Endothelial cell of umbilical vein (primary cell): Measurements from ENCODE around the gene RAMACL. TPM values are rescaled to one million over a fixed set of nuclear protein-coding genes. Genes with fewer than 3 reads are reported as not detected.

Experiments used
- BruUV-seq: library from RNA; stranded (reverse); fragments of 400-500 nt; replicated peaks from 2 replicates; lab custom pipeline; 2021; lab: Mats Ljungman, UMichigan
- CTCF ChIA-PET: fragments of 300-600, 350-600 bp; sonication (Branson Sonifier 250); formaldehyde crosslinking; loops from one replicate; lab custom pipeline; 2021; ENCODE audit warnings: antibody characterized with exemption, inconsistent platforms; lab: Charles Lee
- POLR2A ChIA-PET: fragments of 300-600, 350-600 bp; sonication (Branson Sonifier 250); formaldehyde crosslinking; loops from one replicate; lab custom pipeline; 2021; ENCODE audit warnings: antibody characterized with exemption, inconsistent platforms; lab: Charles Lee
- DNase-seq: peaks from one replicate; pipeline ENCODE4 v3.0.0-alpha.2; 2011; ENCODE audit warnings: low read depth, low spot score
- FAIRE-seq: peaks from 2 replicates; lab custom pipeline; 2011; peaks lifted over from hg19 to GRCh38; lab: Jason Lieb, UNC
- H2AFZ ChIP-seq: 2 replicates; pipeline ENCODE4 v1.6.0; 2012; ENCODE audit warnings: low read depth, low read length, control low read depth, inconsistent platforms
- H3K27ac ChIP-seq: 2 replicates; pipeline ENCODE4 v1.5.1; 2011; ENCODE audit warnings: low read depth, mild to moderate bottlenecking, control low read depth, low read length, moderate library complexity; ENCODE audit not compliant: insufficient read depth
- H3K27me3 ChIP-seq, 2 experiments: 2 replicates each; pipeline versions ENCODE4 v1.6.0 to v1.6.1; 2011; ENCODE audit warnings: low read length in 2 of 2, mixed read lengths in 1 of 2; ENCODE audit not compliant: control insufficient read depth in 2 of 2, insufficient read depth in 2 of 2
- H3K36me3 ChIP-seq, 2 experiments: 2 replicates in 1 of 2; 3 replicates in 1 of 2; pipeline ENCODE4 v1.5.1; 2011; ENCODE audit warnings: low read length in 2 of 2, mild to moderate bottlenecking in 1 of 2, moderate library complexity in 1 of 2; ENCODE audit not compliant: control insufficient read depth in 2 of 2, insufficient read depth in 2 of 2; ENCODE audit errors: extremely low read depth in 1 of 2
- H3K4me1 ChIP-seq: 3 replicates; pipeline ENCODE4 v1.5.1; 2011; ENCODE audit warnings: mild to moderate bottlenecking, low read length; ENCODE audit not compliant: control insufficient read depth, insufficient read depth; ENCODE audit errors: extremely low read depth
- H3K4me2 ChIP-seq: 2 replicates; pipeline ENCODE4 v1.6.1; 2011; ENCODE audit warnings: low read length, control low read depth, mixed read lengths; ENCODE audit not compliant: insufficient read depth
- H3K4me3 ChIP-seq, 3 experiments: fragments of 200-600 bp in 1 of 3; sonication (generic), shearing (Covaris generic) in 1 of 3; replicated peaks in 1 of 3; 2 replicates each; pipeline ENCODE4 v1.5.1; 2011 to 2016; ENCODE audit warnings: control low read depth in 3 of 3, low read length in 3 of 3, mild to moderate bottlenecking in 2 of 3, inconsistent platforms in 1 of 3, low read depth in 1 of 3, moderate library complexity in 1 of 3; ENCODE audit not compliant: insufficient read depth in 1 of 3
- H3K79me2 ChIP-seq: 2 replicates; pipeline ENCODE4 v1.6.0; 2012; ENCODE audit warnings: low read length, inconsistent platforms; ENCODE audit not compliant: control insufficient read depth, insufficient read depth
- H3K9ac ChIP-seq: replicated peaks from 2 replicates; pipeline ENCODE3; 2011; ENCODE audit warnings: low read length, control low read depth; ENCODE audit not compliant: insufficient read depth; ENCODE audit errors: extremely low read depth
- H3K9me1 ChIP-seq: replicated peaks from 3 replicates; pipeline ENCODE4 v1.6.0; 2011; ENCODE audit warnings: mild to moderate bottlenecking, low read length; ENCODE audit not compliant: control insufficient read depth, insufficient read depth; ENCODE audit errors: extremely low read depth
- H3K9me3 ChIP-seq: replicated peaks from 2 replicates; pipeline ENCODE4 v1.5.1; 2012; ENCODE audit warnings: low read length, inconsistent platforms; ENCODE audit not compliant: control insufficient read depth, insufficient read depth
- H4K20me1 ChIP-seq: replicated peaks from 2 replicates; pipeline ENCODE3; 2011; ENCODE audit warnings: mild to moderate bottlenecking, low read length; ENCODE audit not compliant: control insufficient read depth, insufficient read depth; ENCODE audit errors: extremely low read depth
- FOS ChIP-seq: IDR thresholded peaks from 2 replicates; pipeline ENCODE4 v1.6.1; 2011; ENCODE audit warnings: mild to moderate bottlenecking, low read length, moderate library complexity, borderline replicate concordance; ENCODE audit not compliant: insufficient read depth
- GATA2 ChIP-seq: IDR thresholded peaks from 2 replicates; pipeline ENCODE4 v1.7.0; 2011; ENCODE audit warnings: low read depth, mild to moderate bottlenecking, moderate library complexity, mixed read lengths, low read length; ENCODE audit not compliant: insufficient read length, insufficient read depth
- JUN ChIP-seq: IDR thresholded peaks from 2 replicates; pipeline ENCODE4 v1.6.1; 2011; ENCODE audit warnings: borderline replicate concordance, low read depth; ENCODE audit not compliant: insufficient read length, insufficient read depth
- POLR2A ChIP-seq: IDR thresholded peaks from 2 replicates; pipeline ENCODE4 v1.6.1; 2012; ENCODE audit warnings: low read depth, mild to moderate bottlenecking, control low read depth, low read length
- POLR2AphosphoS5 ChIP-seq: IDR thresholded peaks from 2 replicates; pipeline ENCODE4 v1.6.1; 2012; ENCODE audit warnings: low read depth, mild to moderate bottlenecking, control low read depth, low read length, moderate library complexity; ENCODE audit not compliant: insufficient read depth
- dilution Hi-C: fragments of 300-500 bp; cut with MboI; formaldehyde crosslinking; loops from one replicate; pipeline ENCODE4 v1.15.0; 2019; ENCODE audit warnings: low sequenced_read_pairs; ENCODE audit not compliant: extremely low pct_ligation_motif_present
- intact Hi-C: fragments of 100-400 bp; cut with micrococcal nuclease; formaldehyde crosslinking; loops from one replicate; pipeline ENCODE4 v1.10.0; 2022
- polyA plus RNA-seq, 4 experiments: library from polyadenylated mRNA; depleted of rRNA in 3 of 4; stranded (reverse) in 3 of 4; unstranded in 1 of 4; fragments of >200 nt; gene quantifications; 2 replicates each; pipeline versions ENCODE4 v1.2.1 to v1.2.3, GENCODE V29; 2011 to 2012; ENCODE audit warnings: missing spikeins in 1 of 4
- total RNA-seq: library from RNA; stranded (reverse); gene quantifications from 2 replicates; pipeline ENCODE4 v1.2.3, GENCODE V29; 2021
- TF ChIP-seq, protein P1 (sequence below): IDR thresholded peaks from 2 replicates; pipeline ENCODE4 v1.6.1; 2011; ENCODE audit not compliant: insufficient read depth, insufficient read length
- TF ChIP-seq, protein P2 (sequence below), 2 donors: IDR thresholded peaks; 1 replicate in 1 of 2; 2 replicates in 1 of 2; pipeline ENCODE4 v1.5.1; 2011; ENCODE audit warnings: low read length in 2 of 2, mild to moderate bottlenecking in 2 of 2, moderate library complexity in 2 of 2, control low read depth in 1 of 2, inconsistent platforms in 1 of 2, low read depth in 1 of 2; ENCODE audit not compliant: insufficient read depth in 1 of 2; ENCODE audit errors: extremely low read depth in 1 of 2

The RAMACL gene
- total and polyA plus RNA-seq, 2 donors (not counting 3 experiments of a cell fraction or from before 2014, with no cell fraction given), result 0.17 to 5.3 TPM

DNA sequence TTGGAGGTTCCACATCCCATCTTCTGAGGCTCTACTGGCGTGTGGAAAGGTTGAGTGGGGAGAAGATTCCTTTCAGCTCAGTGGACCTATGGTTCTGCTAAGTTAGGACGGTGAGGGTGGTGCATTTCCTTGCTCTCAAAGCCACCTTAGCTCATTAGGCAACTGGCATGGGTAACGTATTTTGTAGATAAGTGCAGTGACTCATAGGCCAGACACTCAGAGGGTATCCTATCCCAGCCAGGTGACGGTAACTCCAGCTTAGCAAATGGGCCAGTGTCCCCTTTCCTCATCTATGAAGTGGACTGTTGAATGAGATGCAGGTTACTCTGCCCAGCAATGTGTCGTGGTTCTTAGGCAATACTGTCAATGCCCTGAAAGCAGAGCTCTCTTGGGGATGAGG, 36.8 kb upstream of the RAMACL start:
- ChIA-PET CTCF (interaction anchor here (0.7 to 1.5 kb wide), 6 partner anchors 34 to 147 kb away, joined by 3 read pairs; no protein-coding TSS in a partner anchor), POLR2A (no interaction called here)
- Histone ChIP-seq H3K9me1 (no peaks in the 10 kb centered on the region), H3K27ac (no peak overlapping the region), H3K27me3 (no peaks in the 10 kb centered on the region), H3K79me2 (peaks cover 40% of the 10 kb centered on the region), H2AFZ (no peak overlapping the region), H3K9me3 (no peaks in the 10 kb centered on the region), H3K4me2 (no peak overlapping the region), H3K4me3 (no peak overlapping the region), H3K9ac (no peak overlapping the region), H3K4me1 (peaks cover 48% of the 10 kb centered on the region), H4K20me1 (no peaks in the 10 kb centered on the region), H3K36me3 (peaks cover 0 to 6% of the 10 kb centered on the region in 2 experiments)
- no peak for DNase-seq
- dilution Hi-C loops (no loop called here), intact Hi-C loops (no loop called here)
- FAIRE-seq, result no peak
- BruUV-seq, result no TSS peak
- TF ChIP-seq JUN (no peak), GATA2 (no peak), FOS (no peak)

DNA sequence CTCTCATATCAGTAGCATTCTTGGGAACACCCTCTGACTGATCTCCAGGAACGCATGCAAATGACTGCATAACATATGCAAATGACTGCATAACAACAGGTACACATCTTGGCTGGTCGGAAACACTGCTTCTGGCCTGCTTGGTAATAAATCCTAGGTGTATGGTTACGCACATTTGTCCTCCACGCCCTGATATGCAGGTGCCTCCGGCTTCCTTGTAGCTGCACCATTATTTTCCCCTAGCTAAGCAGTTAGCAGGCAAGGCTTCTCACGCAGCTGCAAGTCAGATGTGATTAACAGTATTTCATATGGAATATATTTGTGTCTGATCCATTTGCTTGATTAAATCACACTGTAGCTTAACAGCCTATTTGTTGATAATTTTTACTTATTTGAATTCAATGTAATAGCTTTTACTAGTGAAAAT, 34.6 kb upstream of the RAMACL start:
- no TSS peak for BruUV-seq
- no peak overlapping the region for H3K27ac ChIP-seq
- no peak for DNase-seq
- dilution Hi-C loops, result no loop called here
- FAIRE-seq, result no peak
- no peak overlapping the region for H3K9ac ChIP-seq
- CTCF ChIA-PET, result interaction anchor here (0.8 to 1.1 kb wide), 4 partner anchors 22 to 149 kb away, joined by 3 to 4 read pairs (median 3); no protein-coding TSS in a partner anchor
- peaks cover 0 to 9% of the 10 kb centered on the region in 2 experiments for H3K36me3 ChIP-seq
- H3K9me1 ChIP-seq, result no peaks in the 10 kb centered on the region
- H3K9me3 ChIP-seq, result no peaks in the 10 kb centered on the region
- intact Hi-C loops, result no loop called here
- no peak overlapping the region for H3K4me2 ChIP-seq
- H3K4me3 ChIP-seq, result no peak overlapping the region
- POLR2A ChIA-PET, result no interaction called here
- H4K20me1 ChIP-seq, result no peaks in the 10 kb centered on the region
- H2AFZ ChIP-seq, result no peak overlapping the region
- peaks cover 45% of the 10 kb centered on the region for H3K79me2 ChIP-seq
- H3K27me3 ChIP-seq, result no peaks in the 10 kb centered on the region
- TF ChIP-seq FOS, result no peak
- TF ChIP-seq POLR2AphosphoS5, result no peak
- TF ChIP-seq JUN, result no peak
- TF ChIP-seq, protein P1, sequence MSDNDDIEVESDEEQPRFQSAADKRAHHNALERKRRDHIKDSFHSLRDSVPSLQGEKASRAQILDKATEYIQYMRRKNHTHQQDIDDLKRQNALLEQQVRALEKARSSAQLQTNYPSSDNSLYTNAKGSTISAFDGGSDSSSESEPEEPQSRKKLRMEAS, result no peak
- TF ChIP-seq, protein P2, sequence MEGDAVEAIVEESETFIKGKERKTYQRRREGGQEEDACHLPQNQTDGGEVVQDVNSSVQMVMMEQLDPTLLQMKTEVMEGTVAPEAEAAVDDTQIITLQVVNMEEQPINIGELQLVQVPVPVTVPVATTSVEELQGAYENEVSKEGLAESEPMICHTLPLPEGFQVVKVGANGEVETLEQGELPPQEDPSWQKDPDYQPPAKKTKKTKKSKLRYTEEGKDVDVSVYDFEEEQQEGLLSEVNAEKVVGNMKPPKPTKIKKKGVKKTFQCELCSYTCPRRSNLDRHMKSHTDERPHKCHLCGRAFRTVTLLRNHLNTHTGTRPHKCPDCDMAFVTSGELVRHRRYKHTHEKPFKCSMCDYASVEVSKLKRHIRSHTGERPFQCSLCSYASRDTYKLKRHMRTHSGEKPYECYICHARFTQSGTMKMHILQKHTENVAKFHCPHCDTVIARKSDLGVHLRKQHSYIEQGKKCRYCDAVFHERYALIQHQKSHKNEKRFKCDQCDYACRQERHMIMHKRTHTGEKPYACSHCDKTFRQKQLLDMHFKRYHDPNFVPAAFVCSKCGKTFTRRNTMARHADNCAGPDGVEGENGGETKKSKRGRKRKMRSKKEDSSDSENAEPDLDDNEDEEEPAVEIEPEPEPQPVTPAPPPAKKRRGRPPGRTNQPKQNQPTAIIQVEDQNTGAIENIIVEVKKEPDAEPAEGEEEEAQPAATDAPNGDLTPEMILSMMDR (IDR thresholded peaks at IDR 0.05; ENCODE audit: extremely low read depth in 1 of 2, insufficient read depth in 1 of 2, low read depth in 1 of 2, low read length in 2 of 2), result no peak
- no peak for TF ChIP-seq POLR2A
- peaks cover 55% of the 10 kb centered on the region for H3K4me1 ChIP-seq
